NCI-H226 (cell line): Measurements from ENCODE around the gene KCTD2.
"Not testable (repeated sequence)": the region's sequence is repeated elsewhere in the genome, so short reads cannot be mapped to it uniquely, and the experiment has no call there.

ENCODE experiments used
- DNase-seq: peaks from one replicate; pipeline ENCODE4 v3.0.0-alpha.2; 2015

KCTD2 gene

GRCh38 chr17:75046407-75047289, at the start of gene KCTD2, which contains the start of gene ATP5PD:
KCTD2 (plus strand) TSS chr17:75047225; CDS start chr17:75047251, 26 bp downstream.
ATP5PD (minus strand) TSS chr17:75046969; CDS start chr17:75042650, 4,319 bp downstream.
- DNase-seq, result peak; percentile 92

GRCh38 chr17:74998783-74999182, 48.2 kb upstream of the KCTD2 start:
- no peak for DNase-seq

DNA sequence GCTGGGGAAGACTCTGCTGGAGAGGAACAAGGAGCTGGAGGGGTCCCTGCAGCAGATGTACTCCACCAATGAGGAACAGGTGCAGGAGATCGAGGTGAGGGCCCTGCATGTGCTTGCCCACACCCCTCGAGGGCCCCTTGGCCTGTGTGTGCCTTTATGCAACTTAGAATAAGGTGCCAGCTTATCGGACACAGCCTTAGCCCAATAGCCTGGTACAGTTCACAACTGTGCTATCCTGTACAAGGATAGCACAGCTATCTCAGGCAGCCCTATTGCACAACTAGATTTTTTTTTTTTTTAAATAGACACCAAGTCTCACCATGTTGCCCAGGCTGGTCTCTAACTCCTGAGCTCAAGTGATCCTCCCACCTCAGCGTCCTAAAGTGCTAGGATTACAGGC, 47.5 kb upstream of the KCTD2 start:
- no peak for DNase-seq

- DNase-seq, result no peak
Observed at GRCh38 chr17:75001915-75002843, 44.8 kb upstream of the KCTD2 start.

DNA sequence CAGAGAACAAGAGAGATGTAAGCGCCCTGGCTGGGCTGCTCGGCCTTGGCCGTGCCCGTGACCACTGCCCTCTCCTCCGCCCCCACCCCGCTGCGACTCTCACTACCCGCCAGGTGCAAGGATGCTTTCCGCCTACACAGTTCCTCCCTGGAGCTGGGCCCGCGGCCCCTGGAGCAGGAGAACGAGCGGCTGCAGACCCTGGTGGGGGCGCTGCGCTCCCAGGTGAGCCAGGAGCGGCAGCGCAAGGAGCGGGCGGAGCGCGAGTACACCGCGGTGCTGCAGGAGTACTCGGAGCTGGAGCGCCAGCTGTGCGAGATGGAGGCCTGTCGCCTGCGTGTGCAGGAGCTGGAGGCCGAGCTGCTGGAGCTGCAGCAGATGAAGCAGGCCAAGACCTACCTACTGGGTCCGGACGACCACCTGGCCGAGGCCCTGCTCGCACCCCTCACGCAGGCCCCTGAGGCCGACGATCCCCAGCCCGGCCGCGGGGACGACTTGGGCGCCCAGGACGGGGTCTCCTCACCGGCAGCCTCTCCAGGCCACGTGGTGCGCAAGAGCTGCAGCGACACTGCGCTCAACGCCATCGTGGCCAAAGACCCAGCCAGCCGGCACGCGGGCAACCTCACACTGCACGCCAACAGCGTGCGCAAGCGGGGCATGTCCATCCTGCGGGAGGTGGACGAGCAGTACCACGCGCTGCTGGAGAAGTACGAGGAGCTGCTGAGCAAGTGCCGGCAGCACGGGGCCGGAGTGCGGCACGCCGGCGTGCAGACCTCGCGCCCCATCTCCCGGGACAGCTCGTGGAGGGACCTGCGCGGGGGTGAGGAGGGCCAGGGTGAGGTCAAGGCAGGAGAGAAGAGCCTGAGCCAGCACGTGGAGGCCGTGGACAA, 43.7 kb upstream of the KCTD2 start:
- no peak for DNase-seq

- no peak for DNase-seq
Observed at GRCh38 chr17:75003957-75004355, 43.1 kb upstream of the KCTD2 start.

DNA sequence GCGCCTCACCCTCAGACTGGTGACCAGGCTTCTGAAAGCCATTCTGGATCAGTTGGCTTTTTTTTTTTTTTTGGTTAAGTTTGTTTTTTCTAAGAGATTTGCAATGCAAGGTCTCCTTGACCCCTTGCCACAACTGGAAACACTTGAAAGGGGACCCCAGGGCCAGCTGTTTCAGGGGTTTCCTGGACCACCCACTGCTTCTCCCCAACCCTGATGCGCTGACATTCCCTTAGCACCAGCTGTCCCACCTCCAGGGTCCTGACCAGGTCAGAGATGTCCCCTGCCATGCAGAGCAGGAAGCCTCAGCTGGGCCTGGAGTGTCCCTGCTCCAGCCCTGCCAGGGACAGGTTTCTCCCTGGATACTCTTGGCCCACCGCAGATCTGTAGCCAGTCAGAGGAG, 42.7 kb upstream of the KCTD2 start:
- no peak for DNase-seq

GRCh38 chr17:75005291-75005690, 41.7 kb upstream of the KCTD2 start:
- no peak for DNase-seq

GRCh38 chr17:75006084-75006483, 40.9 kb upstream of the KCTD2 start:
- not testable (repeated sequence) for DNase-seq

GRCh38 chr17:75006653-75007052, 40.4 kb upstream of the KCTD2 start:
- DNase-seq, result no peak

GRCh38 chr17:75008373-75008772, 38.7 kb upstream of the KCTD2 start:
- DNase-seq, result no peak

GRCh38 chr17:75009139-75009724, 37.8 kb upstream of the KCTD2 start:
- no peak for DNase-seq

DNA sequence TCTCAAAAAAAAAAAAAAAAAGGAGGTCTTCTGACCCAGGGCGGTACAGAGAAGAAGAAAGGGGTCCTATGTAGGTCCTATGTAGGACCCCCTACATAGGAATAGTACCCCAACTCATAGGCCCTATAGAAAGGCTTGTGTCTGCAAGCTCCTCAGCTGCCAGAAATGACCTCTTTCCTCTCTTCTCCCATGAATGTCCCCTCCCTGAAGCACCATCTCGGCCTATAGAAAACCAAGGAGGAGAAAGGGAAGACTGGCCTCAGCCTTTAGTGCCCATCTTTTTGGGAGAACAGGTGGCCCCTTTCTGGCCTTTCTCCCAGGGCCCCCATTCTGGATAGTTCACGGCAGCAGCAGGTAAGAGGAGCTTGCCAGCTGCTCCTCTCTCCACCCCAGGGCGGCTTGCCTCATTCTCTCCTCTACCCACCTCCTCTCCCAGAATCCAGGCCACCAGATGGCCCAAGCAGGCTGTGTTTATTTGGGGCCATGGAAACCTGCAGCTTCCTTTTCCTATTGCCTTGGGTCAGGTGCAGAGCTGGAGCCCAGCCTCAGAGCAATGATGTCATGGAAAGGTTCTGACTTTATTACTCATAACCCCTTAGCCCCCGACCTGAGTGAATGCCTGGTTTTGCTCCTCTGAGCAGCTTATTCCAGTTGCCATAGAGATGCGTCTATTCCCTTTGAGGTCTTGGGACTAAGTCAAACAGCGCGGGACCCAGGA, 36.2 kb upstream of the KCTD2 start:
- DNase-seq, result peak; percentile 69

DNA sequence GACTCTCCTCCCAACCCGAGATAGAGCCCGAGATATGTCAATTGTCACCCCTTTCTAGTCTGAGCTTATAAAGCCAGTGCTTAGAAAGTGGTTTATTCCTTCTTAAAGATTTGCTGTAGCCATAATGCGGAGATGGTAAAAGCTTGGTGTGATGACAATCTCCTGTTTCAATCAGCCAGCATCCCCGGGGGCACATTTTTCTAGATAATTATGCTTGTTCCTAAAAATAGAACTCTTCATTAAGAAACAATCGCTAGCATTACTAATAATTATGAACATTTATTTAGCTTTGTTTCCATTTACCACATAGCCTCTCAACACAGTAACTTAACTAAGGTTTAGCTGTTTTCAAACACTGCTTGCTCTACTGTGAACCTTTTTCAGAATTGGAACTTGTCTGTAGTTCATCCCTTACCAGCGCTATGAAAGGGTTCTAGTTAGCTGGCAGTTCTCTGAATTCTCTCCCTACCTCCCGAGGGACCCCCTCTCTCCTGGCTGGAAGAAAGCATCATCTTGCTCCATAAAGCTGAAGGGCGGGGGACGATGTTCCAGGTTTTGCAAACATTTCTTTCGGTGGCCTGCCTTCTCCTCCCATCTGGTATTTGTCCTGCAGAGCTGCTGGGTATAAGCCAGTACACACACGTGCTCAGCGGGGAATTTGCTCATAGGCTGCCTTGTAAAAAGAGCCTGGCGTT, 35.5 kb upstream of the KCTD2 start:
- no peak for DNase-seq

- DNase-seq, result no peak
Observed at GRCh38 chr17:75012096-75012345, 35.0 kb upstream of the KCTD2 start.

DNA sequence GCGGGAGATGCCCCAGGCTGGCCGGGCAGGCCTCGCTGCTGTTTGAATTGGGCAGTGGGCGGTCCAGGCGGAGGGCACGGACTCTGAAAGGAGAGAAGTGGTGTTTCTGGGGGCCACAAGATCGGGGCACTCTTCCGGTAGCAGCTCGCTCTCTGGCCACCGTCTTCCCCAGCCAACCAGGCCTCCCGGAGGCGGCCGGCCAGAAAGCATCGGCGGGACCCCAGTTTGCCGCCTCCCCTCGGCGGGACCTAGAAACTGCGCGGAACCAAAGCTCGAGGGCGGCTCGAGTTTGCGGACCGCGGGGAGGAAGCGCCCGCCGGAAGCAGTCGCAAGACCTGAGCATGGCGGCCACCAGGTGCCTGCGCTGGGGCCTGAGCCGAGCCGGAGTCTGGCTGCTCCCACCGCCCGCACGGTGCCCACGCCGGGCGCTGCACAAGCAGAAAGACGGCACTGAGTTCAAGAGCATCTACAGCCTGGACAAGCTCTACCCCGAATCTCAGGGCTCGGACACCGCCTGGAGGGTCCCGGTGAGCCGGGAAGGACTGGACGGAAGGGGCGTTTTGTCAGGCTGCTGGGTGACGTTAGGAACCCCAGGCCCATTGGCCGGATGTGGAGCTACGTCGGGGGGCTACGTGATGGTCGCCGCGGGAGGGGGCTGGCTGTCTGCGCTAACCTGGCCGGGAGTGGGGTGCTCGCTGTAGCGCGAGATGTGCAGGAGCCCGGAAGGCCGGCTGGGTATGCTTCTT, 34.5 kb upstream of the KCTD2 start, which contains the start of gene MRPL58:
Gene MRPL58, plus strand, starts transcription at position 325 of the 746 bp plus-strand sequence. Its CDS starts 17 bp downstream, at position 342.
- peak; percentile 80 for DNase-seq

DNA sequence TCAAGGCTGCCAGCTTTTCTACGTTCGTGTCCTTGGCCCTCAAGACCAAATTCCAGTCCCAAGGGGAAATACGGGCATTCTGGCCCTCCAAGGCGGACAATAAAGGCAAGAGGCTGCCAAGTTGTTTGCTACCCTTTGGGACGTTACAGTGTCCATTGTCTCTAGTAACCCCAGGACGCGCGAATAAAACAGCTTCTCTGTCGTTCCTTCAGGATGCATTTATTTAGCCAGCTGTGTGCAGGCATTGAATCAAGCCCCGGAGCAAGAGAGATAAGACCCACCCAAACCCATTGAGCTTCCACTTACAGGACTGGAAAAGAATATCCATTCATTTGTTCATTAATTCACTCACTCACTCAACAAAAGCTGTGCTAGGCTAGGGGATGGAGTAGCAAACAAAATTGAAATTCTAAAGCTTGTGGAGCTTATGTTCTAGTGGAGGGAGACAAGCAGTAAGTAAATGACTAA, 33.9 kb upstream of the KCTD2 start:
- DNase-seq, result no peak

DNA sequence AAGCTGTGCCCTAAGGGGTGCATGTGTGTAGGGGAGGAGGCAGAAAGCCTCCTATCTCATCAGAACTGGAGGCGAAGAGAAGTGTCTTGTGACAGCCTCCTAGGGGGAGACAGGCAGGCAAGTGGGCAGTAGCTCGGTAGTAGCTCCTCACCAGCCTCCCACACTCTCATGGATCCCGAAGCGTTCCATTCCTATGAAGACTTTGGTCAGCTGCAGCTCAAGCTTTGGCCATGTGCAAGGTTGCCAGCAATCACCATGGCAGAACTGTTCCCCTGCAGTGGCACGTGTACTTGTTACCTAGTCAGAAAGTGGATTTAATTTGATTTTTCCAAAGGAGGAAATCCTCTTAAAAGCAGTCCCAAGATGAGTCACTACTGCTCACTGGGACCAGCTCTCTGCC, 27.9 kb upstream of the KCTD2 start:
- no peak for DNase-seq

GRCh38 chr17:75019710-75020109, 27.3 kb upstream of the KCTD2 start:
- no peak for DNase-seq
